NCI-H2107 treated with DMSO at 0.1 percent for 48 hours (cell line): ENCODE data around the gene RMDN3.
A peak's percentile ranks its signal among the peaks of the same experiment; 100 is the strongest.

Experiments
- DNase-seq: peaks from one replicate; lab custom pipeline; 2025; ENCODE audit not compliant: unreplicated experiment; lab: John Stamatoyannopoulos, UW

The RMDN3 gene

GRCh38 chr15:40694688-40695468 is 60.2 kb downstream of the RMDN3 start, which contains the start of gene RAD51:
Gene RAD51 (plus strand): TSS chr15:40695174. CDS start chr15:40698759, 3,585 bp downstream.
- DNase-seq = peak; percentile 33

- DNase-seq = no peak
These were observed 61.0 kb downstream of the RMDN3 start for GRCh38 chr15:40693904-40694687.

- no peak for DNase-seq
These were observed 63.3 kb downstream of the RMDN3 start for GRCh38 chr15:40691737-40692136.

GRCh38 chr15:40688932-40689799 is 65.9 kb downstream of the RMDN3 start:
- DNase-seq = no peak
